ENCODE data around the gene TAS2R50. TPM values are rescaled to one million over a fixed set of nuclear protein-coding genes. Genes with fewer than 3 reads are reported as not detected.

TAS2R50 gene
- total and polyA plus RNA-seq, 10 of the 15 experiments (the other 5 are each of a cell fraction or from before 2014, with no cell fraction given), result 0.33 to 3.2 (median 1.6) TPM; not detected in 5

DNA sequence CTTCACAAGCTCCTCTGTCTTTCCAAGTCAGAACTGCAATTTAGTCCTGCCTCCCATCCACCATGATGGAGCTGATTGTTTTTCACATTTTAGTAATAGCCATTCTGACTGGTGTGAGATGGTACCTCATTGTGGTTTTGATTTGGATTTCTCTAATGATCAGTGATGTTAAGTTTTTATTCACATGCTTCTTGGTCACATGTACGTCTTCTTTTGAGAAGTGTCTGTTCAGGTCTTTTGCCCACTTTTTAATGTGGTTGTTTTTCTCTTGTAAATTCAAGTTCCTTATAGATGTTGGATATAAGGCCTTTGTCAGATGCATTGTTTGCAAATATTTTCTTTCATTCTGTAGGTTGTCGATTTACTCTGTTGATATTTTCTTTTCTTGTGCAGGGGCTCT is 43.5 kb downstream of the TAS2R50 start:
- ChIA-PET POLR2A (no interaction called here), CTCF (interaction anchor here (1.0 to 1.5 kb wide), 4 partner anchors 8 to 220 kb away, joined by 3 to 4 read pairs (median 3); no protein-coding TSS in a partner anchor), SMC1A (ENCODE audit: uncharacterized antibody, unreplicated experiment) (interaction anchor here (1.0 to 2.1 kb wide), 4 partner anchors 10 to 228 kb away, joined by 3 to 7 read pairs (median 4); partner anchors contain the start of gene SMIM10L1), RAD21 (ENCODE audit: unreplicated experiment) (interaction anchor here (0.8 kb wide), 1 partner anchor 44 kb away, joined by 3 read pairs; the partner anchor contains the start of gene TAS2R50)
- WGBS (ENCODE audit: insufficient coverage, insufficient replicate concordance, low lambda C conversion rate, missing lambda C conversion rate), result 100% methylated on average over 2 of the region's 2 CpGs
- Histone ChIP-seq H3K4me1 (ENCODE audit: control insufficient read depth, insufficient read depth, low read length) (no peaks in the 10 kb centered on the region), H3K9me3 (replicated peaks; ENCODE audit: control insufficient read depth, insufficient read depth, low read length) (no peaks in the 10 kb centered on the region; the same call in 2 of the 3 replicates), H3K27me3 (replicated peaks in 1 of 2; ENCODE audit: control insufficient read depth in 2 of 2, insufficient read depth in 2 of 2, low read length in 1 of 2) (no peaks in the 10 kb centered on the region), H3K27ac (ENCODE audit: control insufficient read depth, insufficient read depth) (no peak overlapping the region), H3K4me2 (ENCODE audit: control insufficient read depth, insufficient read depth) (no peak overlapping the region), H3K4me3 (no peak overlapping the region), H4K20me1 (ENCODE audit: control insufficient read depth, insufficient read depth) (no peaks in the 10 kb centered on the region), H2AFZ (ENCODE audit: control insufficient read depth, low read depth, low read length) (no peak overlapping the region), H3K79me2 (ENCODE audit: control insufficient read depth, insufficient read depth, low read length) (no peaks in the 10 kb centered on the region), H3K9ac (ENCODE audit: control insufficient read depth, insufficient read depth, low read length) (no peak overlapping the region), H3K36me3 (ENCODE audit: control insufficient read depth in 2 of 2, insufficient read depth in 2 of 2, low read length in 1 of 2) (no peaks in the 10 kb centered on the region)
- intact Hi-C loops (cut with micrococcal nuclease; ENCODE audit: unreplicated experiment), result no loop called here
- ATAC-seq (no peak), FAIRE-seq (no peak), DNase-seq (ENCODE audit: low read depth, low spot score) (no peak)
- in situ Hi-C loops (cut with MboI), result no loop called here
- BruUV-seq (replicated peaks), result no TSS peak
- TF ChIP-seq BHLHE40 (IDR thresholded peaks at IDR 0.05; ENCODE audit: borderline replicate concordance in 1 of 2, low read depth in 2 of 2, low read length in 1 of 2) (no peak), IKZF1 (conservative IDR thresholded peaks at IDR 0.05) (no peak), ZZZ3 (IDR thresholded peaks at IDR 0.05; ENCODE audit: control insufficient read depth, insufficient read length, low read depth) (no peak), DPF2 (IDR thresholded peaks at IDR 0.05) (no peak)

DNA sequence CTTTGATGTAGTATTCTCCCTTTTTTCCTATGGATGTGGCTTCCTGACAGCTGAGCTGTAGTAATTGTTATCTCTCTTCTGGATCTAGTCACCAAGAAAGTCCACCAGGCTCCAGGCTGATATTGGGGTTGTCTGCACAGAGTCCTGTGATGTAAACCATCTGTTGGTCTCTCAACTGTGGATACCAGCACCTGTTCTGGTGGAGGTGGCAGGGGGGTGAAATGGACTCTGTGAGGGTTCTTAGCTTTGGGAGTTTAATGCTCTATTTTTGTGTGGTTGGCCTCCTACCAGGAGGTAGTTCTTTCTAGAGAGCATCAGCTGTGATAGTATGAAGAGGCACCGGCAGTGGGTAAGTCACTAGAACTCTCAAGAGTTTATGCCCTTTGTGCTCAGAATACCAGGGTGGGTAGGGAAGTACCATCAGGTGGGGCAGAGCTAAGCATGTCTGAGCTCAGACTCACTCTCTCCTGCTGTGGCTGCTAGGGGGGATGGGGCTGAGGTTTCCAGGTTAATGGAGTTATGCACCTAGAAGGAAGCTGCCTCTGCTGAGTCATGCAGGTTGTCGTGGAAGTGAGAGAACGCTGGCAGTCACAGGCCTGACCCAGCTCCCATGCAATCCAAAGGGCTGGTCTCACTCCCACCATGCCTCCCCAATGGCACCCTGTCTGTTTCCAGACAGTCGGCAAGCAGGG is 44.6 kb downstream of the TAS2R50 start:
- H2AFZ ChIP-seq (ENCODE audit: control insufficient read depth, low read depth, low read length), result no peak overlapping the region
- CTCF ChIA-PET, result interaction anchor here (1.5 kb wide), 1 partner anchor 8 kb away, joined by 3 read pairs; no protein-coding TSS in a partner anchor
- TF ChIP-seq PML (IDR thresholded peaks at IDR 0.05; ENCODE audit: low read length), result no peak
- no peak for TF ChIP-seq EZH2 (IDR thresholded peaks at IDR 0.05; ENCODE audit: borderline replicate concordance, control insufficient read depth, low read depth, low read length)
- TF ChIP-seq, protein P1, sequence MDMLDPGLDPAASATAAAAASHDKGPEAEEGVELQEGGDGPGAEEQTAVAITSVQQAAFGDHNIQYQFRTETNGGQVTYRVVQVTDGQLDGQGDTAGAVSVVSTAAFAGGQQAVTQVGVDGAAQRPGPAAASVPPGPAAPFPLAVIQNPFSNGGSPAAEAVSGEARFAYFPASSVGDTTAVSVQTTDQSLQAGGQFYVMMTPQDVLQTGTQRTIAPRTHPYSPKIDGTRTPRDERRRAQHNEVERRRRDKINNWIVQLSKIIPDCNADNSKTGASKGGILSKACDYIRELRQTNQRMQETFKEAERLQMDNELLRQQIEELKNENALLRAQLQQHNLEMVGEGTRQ (IDR thresholded peaks at IDR 0.05; ENCODE audit: borderline replicate concordance, low read depth, low read length), result no peak
- TF ChIP-seq, protein P2, sequence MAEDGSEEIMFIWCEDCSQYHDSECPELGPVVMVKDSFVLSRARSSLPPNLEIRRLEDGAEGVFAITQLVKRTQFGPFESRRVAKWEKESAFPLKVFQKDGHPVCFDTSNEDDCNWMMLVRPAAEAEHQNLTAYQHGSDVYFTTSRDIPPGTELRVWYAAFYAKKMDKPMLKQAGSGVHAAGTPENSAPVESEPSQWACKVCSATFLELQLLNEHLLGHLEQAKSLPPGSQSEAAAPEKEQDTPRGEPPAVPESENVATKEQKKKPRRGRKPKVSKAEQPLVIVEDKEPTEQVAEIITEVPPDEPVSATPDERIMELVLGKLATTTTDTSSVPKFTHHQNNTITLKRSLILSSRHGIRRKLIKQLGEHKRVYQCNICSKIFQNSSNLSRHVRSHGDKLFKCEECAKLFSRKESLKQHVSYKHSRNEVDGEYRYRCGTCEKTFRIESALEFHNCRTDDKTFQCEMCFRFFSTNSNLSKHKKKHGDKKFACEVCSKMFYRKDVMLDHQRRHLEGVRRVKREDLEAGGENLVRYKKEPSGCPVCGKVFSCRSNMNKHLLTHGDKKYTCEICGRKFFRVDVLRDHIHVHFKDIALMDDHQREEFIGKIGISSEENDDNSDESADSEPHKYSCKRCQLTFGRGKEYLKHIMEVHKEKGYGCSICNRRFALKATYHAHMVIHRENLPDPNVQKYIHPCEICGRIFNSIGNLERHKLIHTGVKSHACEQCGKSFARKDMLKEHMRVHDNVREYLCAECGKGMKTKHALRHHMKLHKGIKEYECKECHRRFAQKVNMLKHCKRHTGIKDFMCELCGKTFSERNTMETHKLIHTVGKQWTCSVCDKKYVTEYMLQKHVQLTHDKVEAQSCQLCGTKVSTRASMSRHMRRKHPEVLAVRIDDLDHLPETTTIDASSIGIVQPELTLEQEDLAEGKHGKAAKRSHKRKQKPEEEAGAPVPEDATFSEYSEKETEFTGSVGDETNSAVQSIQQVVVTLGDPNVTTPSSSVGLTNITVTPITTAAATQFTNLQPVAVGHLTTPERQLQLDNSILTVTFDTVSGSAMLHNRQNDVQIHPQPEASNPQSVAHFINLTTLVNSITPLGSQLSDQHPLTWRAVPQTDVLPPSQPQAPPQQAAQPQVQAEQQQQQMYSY (CRISPR knock-in tag; IDR thresholded peaks at IDR 0.05), result no peak
- no peak for TF ChIP-seq SPI1 (IDR thresholded peaks at IDR 0.05; ENCODE audit: borderline replicate concordance, insufficient read depth, low read depth, low read length)

More for the DNA sequence above, 44.6 kb downstream of the TAS2R50 start:
- Histone ChIP-seq H3K4me3 (no peak overlapping the region), H3K27ac (ENCODE audit: control insufficient read depth, insufficient read depth) (no peak overlapping the region), H3K9ac (ENCODE audit: control insufficient read depth, insufficient read depth, low read length) (no peak overlapping the region), H3K27me3 (replicated peaks in 1 of 2; ENCODE audit: control insufficient read depth in 2 of 2, insufficient read depth in 2 of 2, low read length in 1 of 2) (no peaks in the 10 kb centered on the region), H4K20me1 (ENCODE audit: control insufficient read depth, insufficient read depth) (no peaks in the 10 kb centered on the region), H3K4me2 (ENCODE audit: control insufficient read depth, insufficient read depth) (no peak overlapping the region), H3K79me2 (ENCODE audit: control insufficient read depth, insufficient read depth, low read length) (no peaks in the 10 kb centered on the region), H3K36me3 (ENCODE audit: control insufficient read depth in 2 of 2, insufficient read depth in 2 of 2, low read length in 1 of 2) (no peaks in the 10 kb centered on the region), H3K9me3 (replicated peaks; ENCODE audit: control insufficient read depth, insufficient read depth, low read length) (no peaks in the 10 kb centered on the region; the same call in 2 of the 3 replicates), H3K4me1 (ENCODE audit: control insufficient read depth, insufficient read depth, low read length) (no peaks in the 10 kb centered on the region)
- no TSS peak for BruUV-seq (replicated peaks)
- peak; percentile 24 for ATAC-seq
- in situ Hi-C loops (cut with MboI), result no loop called here
- SMC1A ChIA-PET (ENCODE audit: uncharacterized antibody, unreplicated experiment), result interaction anchor here (0.5 to 2.1 kb wide), 5 partner anchors 9 to 236 kb away, joined by 3 to 7 read pairs (median 3); no protein-coding TSS in a partner anchor
- RAD21 ChIA-PET (ENCODE audit: unreplicated experiment), result no interaction called here
- WGBS (ENCODE audit: insufficient coverage, insufficient replicate concordance, low lambda C conversion rate, missing lambda C conversion rate), result 96% methylated on average over 4 of the region's 4 CpGs
- peak; percentile 9 for DNase-seq (ENCODE audit: low read depth, low spot score)
- no peak for FAIRE-seq
- intact Hi-C loops (cut with micrococcal nuclease; ENCODE audit: unreplicated experiment), result no loop called here
- POLR2A ChIA-PET, result interaction anchor here (0.6 kb wide), 1 partner anchor 289 kb away, joined by 3 read pairs; no protein-coding TSS in a partner anchor

Data from GM12878 (cell line).